HG02885 (cell line): ENCODE data around the gene APH1B.

ENCODE experiments used
- ATAC-seq: cut with Tn5 transposase; IDR thresholded peaks from one replicate; pipeline ENCODE4 v1.9.1; 2021; ENCODE audit warnings: mild to moderate bottlenecking; ENCODE audit not compliant: unreplicated experiment, poor library complexity

Gene APH1B

GRCh38 chr15:63348392-63348791, 71.0 kb downstream of the APH1B start:
- ATAC-seq, result no peak

- no peak for ATAC-seq
Measured at GRCh38 chr15:63349156-63349555, 71.8 kb downstream of the APH1B start.

GRCh38 chr15:63349621-63350020, 72.2 kb downstream of the APH1B start:
- no peak for ATAC-seq

DNA sequence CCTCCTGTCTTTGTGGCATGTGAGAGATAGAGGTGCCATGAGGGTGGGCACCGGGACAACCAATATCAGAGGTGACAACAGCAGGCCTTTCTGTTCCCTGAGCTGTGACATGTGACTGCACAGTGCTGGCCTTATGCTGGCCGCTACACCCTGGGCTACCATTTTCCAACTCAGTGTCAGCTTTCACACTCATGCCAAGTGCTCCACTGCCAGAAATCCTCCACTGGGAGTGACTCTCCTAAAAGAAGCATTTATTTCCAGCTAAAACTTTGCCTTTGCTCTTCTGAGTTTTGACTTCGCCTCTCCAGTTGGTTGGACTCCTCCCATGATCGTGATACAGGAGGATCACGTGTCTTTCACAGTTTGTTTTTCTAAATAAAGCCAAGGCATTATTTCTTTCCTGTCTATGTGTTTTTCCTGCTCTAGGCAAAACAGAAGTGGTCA, 72.8 kb downstream of the APH1B start:
- no peak for ATAC-seq

DNA sequence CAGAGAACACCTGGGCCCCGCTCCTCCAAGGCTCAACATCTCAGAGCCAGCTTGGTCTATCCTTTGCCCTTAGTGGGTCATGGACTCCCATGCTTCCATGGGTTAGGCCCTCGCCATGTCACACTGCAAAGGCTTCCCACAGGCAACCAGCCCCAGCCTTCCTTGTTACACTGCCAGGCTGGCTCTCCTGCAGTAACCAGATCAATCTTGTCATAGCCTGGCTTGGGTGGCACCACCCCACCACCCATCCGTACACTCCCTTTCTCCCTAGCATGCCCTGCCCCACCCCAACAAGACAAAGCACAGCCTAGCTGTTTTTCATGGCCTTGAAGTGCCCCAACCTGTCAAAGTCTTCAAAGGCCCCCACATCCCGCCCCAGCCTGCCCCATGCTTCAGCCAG, 73.8 kb downstream of the APH1B start:
- ATAC-seq, result no peak

- ATAC-seq, result no peak
Measured at GRCh38 chr15:63352808-63353207, 75.4 kb downstream of the APH1B start.

DNA sequence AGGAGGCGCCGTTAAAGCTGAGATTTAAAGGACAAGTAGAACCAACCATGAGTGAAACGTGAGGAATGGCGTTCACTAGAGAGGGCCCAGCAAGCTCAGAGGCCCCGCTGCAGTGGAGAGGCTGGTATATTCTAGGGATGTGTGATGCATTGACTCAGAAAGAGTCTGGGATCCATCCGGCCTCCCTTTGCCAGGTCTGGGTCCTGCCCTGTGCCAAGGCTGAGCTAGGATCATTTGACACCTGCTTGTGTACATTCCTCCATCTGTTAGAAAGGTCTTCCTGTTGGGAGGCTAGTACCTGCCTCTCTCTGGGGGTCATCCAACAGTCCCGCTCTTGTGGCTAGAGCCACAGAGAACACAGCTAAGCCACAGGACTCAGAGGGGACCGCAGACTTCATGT, 75.9 kb downstream of the APH1B start:
- no peak for ATAC-seq

GRCh38 chr15:63353887-63354286, 76.5 kb downstream of the APH1B start:
- no peak for ATAC-seq

DNA sequence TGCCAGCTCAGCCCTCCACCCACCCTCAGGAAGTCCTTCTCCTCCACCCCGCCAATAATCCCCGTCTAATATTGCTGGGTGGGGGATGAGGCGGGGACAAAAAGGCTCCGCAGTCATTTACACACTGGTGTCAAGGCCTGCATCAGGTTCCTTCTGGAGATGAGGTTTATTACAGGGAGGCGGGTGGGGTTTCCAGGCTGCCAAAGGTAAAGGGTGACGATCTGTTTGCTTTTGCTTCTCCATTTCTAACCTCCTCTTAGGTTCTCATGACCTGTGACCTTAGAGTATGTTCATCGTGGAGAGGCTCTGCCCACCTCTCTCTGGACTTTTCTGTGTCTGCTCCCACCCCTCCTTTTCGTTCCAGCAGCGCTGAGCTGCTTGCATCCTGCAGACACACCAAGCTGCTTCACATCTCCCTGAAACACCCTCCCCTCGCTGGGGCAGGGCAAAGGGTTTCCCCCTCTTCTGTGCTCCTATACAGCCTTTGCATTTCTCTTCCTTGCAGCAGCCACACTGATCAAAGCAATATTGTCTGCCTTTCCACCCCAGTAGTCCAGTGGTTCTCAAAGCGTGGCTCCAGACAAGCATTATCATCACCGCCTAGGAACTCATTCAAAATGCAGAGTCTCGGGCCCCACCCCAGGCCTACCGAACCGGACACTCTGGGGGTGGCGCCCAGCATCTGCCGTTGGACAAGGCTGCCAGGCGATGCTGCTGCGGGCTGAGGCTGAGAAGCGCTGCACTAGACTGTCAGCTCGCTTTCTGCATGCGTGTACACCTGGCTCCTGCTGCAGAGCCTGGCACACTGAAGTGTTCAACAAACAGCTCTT, 77.6 kb downstream of the APH1B start:
- ATAC-seq, result no peak

DNA sequence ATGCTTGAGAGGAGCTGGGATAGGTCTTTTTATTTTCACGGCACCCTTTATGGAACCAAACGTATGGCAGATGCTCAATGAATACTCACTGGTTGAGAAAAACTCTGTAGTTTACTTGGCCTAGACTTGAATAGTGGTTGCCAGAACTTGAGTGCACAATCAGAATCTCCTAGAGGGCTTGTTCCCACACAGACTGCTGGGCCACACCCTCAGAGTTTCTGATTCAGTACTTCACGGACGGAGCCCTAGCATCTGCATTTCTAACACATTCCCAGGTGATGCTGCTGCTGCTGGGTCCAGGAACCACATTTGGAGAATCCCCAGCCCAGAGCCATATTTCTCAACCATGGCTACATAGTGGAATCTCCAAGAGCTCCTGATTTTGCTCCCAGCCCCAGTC, 79.7 kb downstream of the APH1B start:
- no peak for ATAC-seq

DNA sequence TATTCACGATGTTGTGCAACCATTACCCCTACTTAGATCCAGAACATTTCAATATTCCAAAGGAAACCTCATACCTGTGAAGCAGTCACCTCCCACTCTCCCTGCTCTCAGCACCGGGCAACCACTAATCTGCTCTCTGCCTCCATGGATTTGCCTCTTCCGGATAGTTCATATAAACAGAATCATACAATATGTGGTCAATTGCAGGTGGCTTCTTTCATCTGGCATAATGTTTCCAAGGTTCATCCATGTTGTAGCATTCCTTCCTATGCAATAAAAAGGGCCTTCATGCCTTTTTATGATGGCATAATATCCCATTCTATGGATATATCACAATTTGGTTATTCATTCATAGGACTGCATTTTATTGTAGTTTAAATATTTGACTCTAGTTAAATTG, 80.3 kb downstream of the APH1B start:
- ATAC-seq, result no peak

DNA sequence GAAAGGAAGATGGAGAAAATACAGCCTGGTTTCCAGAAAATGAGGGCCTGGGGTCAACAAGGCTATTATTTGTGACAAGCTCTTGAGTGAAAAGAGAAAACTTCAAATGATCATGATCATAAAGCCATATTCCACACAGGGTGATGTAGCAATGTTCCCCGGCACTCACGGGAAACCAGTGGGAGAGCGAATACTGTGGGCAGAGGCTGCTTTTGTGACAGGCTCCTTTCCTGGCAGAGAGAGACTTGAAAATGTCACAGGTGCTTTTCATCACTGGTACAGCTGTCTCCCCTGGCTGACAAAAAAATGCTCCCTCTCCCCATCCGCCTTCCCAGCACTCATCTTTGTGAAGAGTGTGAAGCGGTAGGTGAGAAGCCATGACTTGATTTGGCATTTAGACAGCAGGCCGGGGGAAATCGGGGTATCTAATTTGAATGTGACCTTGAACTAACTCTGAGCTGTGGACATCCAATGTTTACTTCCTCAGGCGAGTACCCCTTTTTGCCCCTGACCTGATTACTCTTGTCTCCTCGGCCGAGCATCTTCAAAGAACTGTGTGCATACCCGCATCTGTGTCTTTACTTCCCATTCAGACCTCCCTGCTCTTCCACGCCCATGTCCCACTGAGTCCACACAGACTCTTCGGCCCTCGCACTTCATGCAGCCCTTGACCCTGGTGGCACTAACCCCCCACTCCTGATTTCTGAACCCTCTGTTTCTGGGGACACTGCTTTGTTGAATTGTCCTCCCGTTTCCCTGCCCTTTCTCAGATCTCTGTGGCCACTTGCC, 81.0 kb downstream of the APH1B start:
- ATAC-seq, result no peak
